Heart left ventricle (tissue), 13 donors: Measurements from ENCODE around the gene FGF2.

ENCODE experiments used
- POLR2A ChIP-seq, 2 donors: fragments of 450-650 bp; IDR thresholded peaks; one replicate each; pipeline ENCODE4 v1.6.1; 2017; ENCODE audit warnings: antibody characterized with exemption in 2 of 2, mild to moderate bottlenecking in 2 of 2, moderate library complexity in 2 of 2
- TF ChIP-seq, protein P1 (sequence below), 12 donors: fragments of 200-600 bp; sonication (generic) in 4 of 12; IDR thresholded peaks; one replicate each; pipeline versions ENCODE4 v1.5.0 to v1.8.0; 2018 to 2022; ENCODE audit warnings: antibody characterized with exemption in 12 of 12, mild to moderate bottlenecking in 5 of 12
- donor health status: ischemic (EF 13 %, LVEDD 7.1; RV severe dilation, severe dysfunction).
- donor health status: DM: no; HTN: yes; CAD: no.
- donor health status: DM: no; HTN: no; CAD: no.
- donor health status: ischemic (EF 25% LVEDD 6.9; RV normal size, moderate dysfunction).
- donor health status: ischemic (EF 25% LVEDD 5.7; RV mildly dilated, moderate dysfunction).
- donor health status: ischemic (EF 35%, LVEDD 5.7; RV mildly dilated, moderate dysfunction).
- donor health status: nonischemic (EF 11% LVEDD 7.7; RV severe dilation, severe dysfunction).
- donor health status: DM: yes; HTN: yes; CAD: no.
- donor health status: PGD.
- donor health status: ischemic (EF 29% LVEDD 5.4; RV normal size, mild dysfunction).
- donor health status: nonischemic (EF 23%, LVEDD 6.1; RV moderate dilation, normal function).

DNA sequence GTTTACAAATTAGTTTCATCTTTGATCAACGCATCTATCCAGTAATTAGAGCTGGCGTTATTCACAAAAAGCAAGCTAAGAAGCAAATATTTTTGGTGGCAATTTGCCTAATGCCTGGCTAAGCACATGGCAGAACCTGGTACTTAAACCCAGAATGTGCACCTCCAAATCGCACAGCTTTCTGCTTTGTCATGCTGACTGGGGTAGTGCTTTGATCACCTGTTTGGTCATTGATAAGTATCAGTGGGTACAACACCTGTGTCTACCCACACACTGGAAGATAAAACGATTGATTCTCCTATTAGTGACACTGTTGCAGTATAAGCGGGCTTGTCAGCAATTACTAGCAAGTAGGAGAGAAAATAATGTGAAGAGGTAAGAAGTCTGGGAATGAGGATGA is 93.8 kb downstream of the FGF2 start:
- TF ChIP-seq, protein P1, sequence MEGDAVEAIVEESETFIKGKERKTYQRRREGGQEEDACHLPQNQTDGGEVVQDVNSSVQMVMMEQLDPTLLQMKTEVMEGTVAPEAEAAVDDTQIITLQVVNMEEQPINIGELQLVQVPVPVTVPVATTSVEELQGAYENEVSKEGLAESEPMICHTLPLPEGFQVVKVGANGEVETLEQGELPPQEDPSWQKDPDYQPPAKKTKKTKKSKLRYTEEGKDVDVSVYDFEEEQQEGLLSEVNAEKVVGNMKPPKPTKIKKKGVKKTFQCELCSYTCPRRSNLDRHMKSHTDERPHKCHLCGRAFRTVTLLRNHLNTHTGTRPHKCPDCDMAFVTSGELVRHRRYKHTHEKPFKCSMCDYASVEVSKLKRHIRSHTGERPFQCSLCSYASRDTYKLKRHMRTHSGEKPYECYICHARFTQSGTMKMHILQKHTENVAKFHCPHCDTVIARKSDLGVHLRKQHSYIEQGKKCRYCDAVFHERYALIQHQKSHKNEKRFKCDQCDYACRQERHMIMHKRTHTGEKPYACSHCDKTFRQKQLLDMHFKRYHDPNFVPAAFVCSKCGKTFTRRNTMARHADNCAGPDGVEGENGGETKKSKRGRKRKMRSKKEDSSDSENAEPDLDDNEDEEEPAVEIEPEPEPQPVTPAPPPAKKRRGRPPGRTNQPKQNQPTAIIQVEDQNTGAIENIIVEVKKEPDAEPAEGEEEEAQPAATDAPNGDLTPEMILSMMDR (IDR thresholded peaks at IDR 0.05): no peak
- no peak for TF ChIP-seq POLR2A (IDR thresholded peaks at IDR 0.05)
